Panc1 (cell line): ENCODE measurements around the gene NTN5. TPM values are rescaled to one million over a fixed set of nuclear protein-coding genes. Genes with fewer than 3 reads are reported as not detected.

Experiments
- ATAC-seq: fragments of 200-7000 bp; cut with Tn5 transposase; 2 replicates; pipeline ENCODE4 v1.9.1; 2020; ENCODE audit warnings: mild to moderate bottlenecking, moderate library complexity
- BruUV-seq: library from RNA; stranded (reverse); fragments of 400-500 nt; replicated peaks from 2 replicates; lab custom pipeline; 2021; lab: Mats Ljungman, UMichigan
- CTCF ChIA-PET: fragments of 300-600 bp; sonication (Branson Sonifier 250); formaldehyde crosslinking; loops from one replicate; lab custom pipeline; 2022; ENCODE audit warnings: antibody characterized with exemption; lab: Charles Lee
- POLR2A ChIA-PET: fragments of 300-600 bp; sonication (Branson Sonifier 250); formaldehyde crosslinking; loops from one replicate; lab custom pipeline; 2022; ENCODE audit warnings: antibody characterized with exemption; lab: Charles Lee
- DNase-seq: peaks from one replicate; pipeline ENCODE4 v3.0.0-alpha.2; 2010; ENCODE audit warnings: low read depth, low spot score
- H3K27ac ChIP-seq: 2 replicates; pipeline ENCODE4 v1.5.1; 2011; ENCODE audit warnings: mild to moderate bottlenecking, low read length, inconsistent platforms
- H3K27me3 ChIP-seq: fragments of 200-500 bp; sonication (Bioruptor generic); 2 replicates; pipeline ENCODE4 v1.6.0; 2014; ENCODE audit warnings: low read length, inconsistent platforms; ENCODE audit not compliant: control insufficient read depth, insufficient read depth
- H3K36me3 ChIP-seq: fragments of 200-500 bp; sonication (Bioruptor generic); 2 replicates; pipeline ENCODE4 v1.5.1; 2014; ENCODE audit warnings: inconsistent platforms, mild to moderate bottlenecking, low read length, moderate library complexity; ENCODE audit not compliant: control insufficient read depth, insufficient read depth
- H3K4me1 ChIP-seq: 2 replicates; pipeline ENCODE4 v1.5.1; 2011; ENCODE audit warnings: inconsistent platforms, mild to moderate bottlenecking, low read length, moderate library complexity; ENCODE audit not compliant: control insufficient read depth, insufficient read depth
- H3K4me3 ChIP-seq, 2 experiments: 2 replicates each; pipeline ENCODE4 v1.5.1; 2011 to 2012; ENCODE audit warnings: low read depth in 2 of 2, low read length in 2 of 2, mild to moderate bottlenecking in 2 of 2, inconsistent platforms in 1 of 2, moderate library complexity in 1 of 2
- H3K9me3 ChIP-seq: fragments of 200-500 bp; sonication (Bioruptor generic); 2 replicates; pipeline ENCODE4 v1.5.1; 2014; ENCODE audit warnings: low read depth, mild to moderate bottlenecking, inconsistent platforms, low read length, moderate library complexity; ENCODE audit not compliant: control insufficient read depth, insufficient read depth
- CTCF ChIP-seq: fragments of 450-650 bp; IDR thresholded peaks from 2 replicates; pipeline ENCODE4 v1.5.1; 2017; ENCODE audit warnings: mild to moderate bottlenecking
- POLR2AphosphoS5 ChIP-seq: IDR thresholded peaks from 2 replicates; pipeline ENCODE4 v1.6.1; 2012; ENCODE audit warnings: mild to moderate bottlenecking, low read depth, low read length, moderate library complexity
- REST ChIP-seq, 2 experiments: IDR thresholded peaks; 2 replicates each; pipeline ENCODE4 v1.6.1; 2011 to 2012; ENCODE audit warnings: low read depth in 2 of 2, control low read depth in 1 of 2, low read length in 1 of 2, mild to moderate bottlenecking in 1 of 2, moderate library complexity in 1 of 2; ENCODE audit not compliant: insufficient read depth in 1 of 2
- SIN3A ChIP-seq: IDR thresholded peaks from 2 replicates; pipeline ENCODE4 v1.6.1; 2012; ENCODE audit warnings: low read depth, mild to moderate bottlenecking, low read length, moderate library complexity, borderline replicate concordance; ENCODE audit not compliant: insufficient read depth
- TCF7L2 ChIP-seq: IDR thresholded peaks from 2 replicates; pipeline ENCODE4 v1.6.1; 2011; ENCODE audit warnings: mild to moderate bottlenecking, low read depth, low read length, inconsistent platforms
- in situ Hi-C: cut with HindIII; loops from 2 replicates; pipeline ENCODE4 v1.10.0; 2016; ENCODE audit warnings: low sequenced_read_pairs, low pct_unique_long_range_greater_than_20kb
- intact Hi-C: fragments of 100-400 bp; cut with micrococcal nuclease; formaldehyde crosslinking; loops from one replicate; pipeline ENCODE4 v1.10.0; 2022; ENCODE audit not compliant: unreplicated experiment
- total RNA-seq: library from RNA; stranded (reverse); gene quantifications from one replicate; pipeline ENCODE4 v1.2.1, GENCODE V29; 2021; ENCODE audit not compliant: unreplicated experiment

Gene NTN5
- total RNA-seq, 1 experiment from 2014 or later: 0.23 TPM

GRCh38 chr19:48676887-48677286 is 4.1 kb upstream of the NTN5 start:
- Histone ChIP-seq H3K27me3 (no peaks in the 10 kb centered on the region), H3K27ac (no peak overlapping the region), H3K9me3 (no peaks in the 10 kb centered on the region), H3K4me1 (no peaks in the 10 kb centered on the region), H3K36me3 (no peaks in the 10 kb centered on the region), H3K4me3 (no peak overlapping the region)
- in situ Hi-C loops: no loop called here
- intact Hi-C loops: no loop called here
- CTCF ChIA-PET: no interaction called here
- POLR2A ChIA-PET: no interaction called here
- TF ChIP-seq REST (IDR thresholded peaks at IDR 0.05; ENCODE audit: insufficient read depth in 1 of 2, low read depth in 2 of 2, low read length in 1 of 2) (no peak), TCF7L2 (no peak), POLR2AphosphoS5 (no peak), SIN3A (no peak), CTCF (no peak)
- BruUV-seq: no TSS peak
- ATAC-seq (no peak), DNase-seq (no peak)

- TF ChIP-seq POLR2AphosphoS5 (no peak), SIN3A (no peak), TCF7L2 (no peak), REST (IDR thresholded peaks at IDR 0.05; ENCODE audit: insufficient read depth in 1 of 2, low read depth in 2 of 2, low read length in 1 of 2) (no peak), CTCF (no peak)
- in situ Hi-C loops (no loop called here), intact Hi-C loops (no loop called here)
- CTCF ChIA-PET: no interaction called here
- no peaks in the 10 kb centered on the region for H3K27me3 ChIP-seq
- no TSS peak for BruUV-seq
- H3K9me3 ChIP-seq: no peaks in the 10 kb centered on the region
- H3K4me3 ChIP-seq: no peak overlapping the region
- no peak for DNase-seq
- no peaks in the 10 kb centered on the region for H3K36me3 ChIP-seq
- POLR2A ChIA-PET: no interaction called here
- H3K27ac ChIP-seq: no peak overlapping the region
- no peak for ATAC-seq
- no peaks in the 10 kb centered on the region for H3K4me1 ChIP-seq
Observed at GRCh38 chr19:48676487-48676886, 3.7 kb upstream of the NTN5 start.
